Measurements from ENCODE around the gene ERN1.

ERN1 gene

GRCh38 chr17:63993368-63993985 is 136.5 kb downstream of the ERN1 start:
- Histone ChIP-seq H3K36me3 (ENCODE audit: insufficient read depth, low read length) (no peaks in the 10 kb centered on the region), H3K9me3 (ENCODE audit: insufficient read depth, low read length, severe bottlenecking) (no peaks in the 10 kb centered on the region), H4K20me1 (ENCODE audit: insufficient read depth, low read length) (no peaks in the 10 kb centered on the region), H3K9ac (ENCODE audit: low read depth, low read length) (no peak overlapping the region), H3K4me2 (ENCODE audit: insufficient read depth, low read length) (no peak overlapping the region), H2AFZ (ENCODE audit: low read depth, low read length) (no peak overlapping the region), H3K79me2 (ENCODE audit: insufficient read depth, low read length) (no peaks in the 10 kb centered on the region), H3K4me1 (ENCODE audit: insufficient read depth, low read length) (peaks cover 11% of the 10 kb centered on the region), H3K27ac (ENCODE audit: low read length) (no peak overlapping the region), H3K4me3 (ENCODE audit: low read depth in 1 of 2, low read length in 2 of 2) (no peak overlapping the region), H3K27me3 (ENCODE audit: insufficient read depth, low read length, poor library complexity) (peaks cover 3% of the 10 kb centered on the region)
- TF ChIP-seq CTCF (IDR thresholded peaks at IDR 0.05; ENCODE audit: borderline replicate concordance, extremely low read depth, low read length, poor library complexity, severe bottlenecking) (no peak), EZH2 (IDR thresholded peaks at IDR 0.05; ENCODE audit: borderline replicate concordance, low read depth, low read length, severe bottlenecking) (no peak)
- DNase-seq (no peak), ATAC-seq (ENCODE audit: insufficient read depth, low read depth) (no peak)

GRCh38 chr17:63991611-63992010 is 138.3 kb downstream of the ERN1 start:
- TF ChIP-seq CTCF (IDR thresholded peaks at IDR 0.05; ENCODE audit: borderline replicate concordance, extremely low read depth, low read length, poor library complexity, severe bottlenecking) (no peak), EZH2 (IDR thresholded peaks at IDR 0.05; ENCODE audit: borderline replicate concordance, low read depth, low read length, severe bottlenecking) (no peak)
- Histone ChIP-seq H3K4me2 (ENCODE audit: insufficient read depth, low read length) (no peak overlapping the region), H2AFZ (ENCODE audit: low read depth, low read length) (no peak overlapping the region), H3K79me2 (ENCODE audit: insufficient read depth, low read length) (no peaks in the 10 kb centered on the region), H3K27me3 (ENCODE audit: insufficient read depth, low read length, poor library complexity) (peaks cover 3% of the 10 kb centered on the region), H3K4me3 (ENCODE audit: low read depth in 1 of 2, low read length in 2 of 2) (no peak overlapping the region), H3K36me3 (ENCODE audit: insufficient read depth, low read length) (no peaks in the 10 kb centered on the region), H3K9ac (ENCODE audit: low read depth, low read length) (no peak overlapping the region), H4K20me1 (ENCODE audit: insufficient read depth, low read length) (no peaks in the 10 kb centered on the region), H3K4me1 (ENCODE audit: insufficient read depth, low read length) (no peaks in the 10 kb centered on the region), H3K9me3 (ENCODE audit: insufficient read depth, low read length, severe bottlenecking) (no peaks in the 10 kb centered on the region), H3K27ac (ENCODE audit: low read length) (no peak overlapping the region)
- DNase-seq (no peak), ATAC-seq (ENCODE audit: insufficient read depth, low read depth) (no peak)

GRCh38 chr17:63989622-63990345 is 140.2 kb downstream of the ERN1 start:
- H3K4me2 ChIP-seq (ENCODE audit: insufficient read depth, low read length) = no peak overlapping the region
- H3K79me2 ChIP-seq (ENCODE audit: insufficient read depth, low read length) = no peaks in the 10 kb centered on the region
- TF ChIP-seq CTCF (IDR thresholded peaks at IDR 0.05; ENCODE audit: borderline replicate concordance, extremely low read depth, low read length, poor library complexity, severe bottlenecking) = no peak
- TF ChIP-seq EZH2 (IDR thresholded peaks at IDR 0.05; ENCODE audit: borderline replicate concordance, low read depth, low read length, severe bottlenecking) = no peak
- ATAC-seq (ENCODE audit: insufficient read depth, low read depth) (peak; percentile 20; the same call in 1 of the 3 replicates), DNase-seq (no peak)
- no peak overlapping the region for H2AFZ ChIP-seq (ENCODE audit: low read depth, low read length)
- no peaks in the 10 kb centered on the region for H4K20me1 ChIP-seq (ENCODE audit: insufficient read depth, low read length)
- H3K9ac ChIP-seq (ENCODE audit: low read depth, low read length) = no peak overlapping the region
- no peaks in the 10 kb centered on the region for H3K4me1 ChIP-seq (ENCODE audit: insufficient read depth, low read length)
- no peak overlapping the region for H3K4me3 ChIP-seq (ENCODE audit: low read depth in 1 of 2, low read length in 2 of 2)
- peaks cover 3% of the 10 kb centered on the region for H3K27me3 ChIP-seq (ENCODE audit: insufficient read depth, low read length, poor library complexity)
- H3K27ac ChIP-seq (ENCODE audit: low read length) = no peak overlapping the region
- H3K36me3 ChIP-seq (ENCODE audit: insufficient read depth, low read length) = no peaks in the 10 kb centered on the region
- H3K9me3 ChIP-seq (ENCODE audit: insufficient read depth, low read length, severe bottlenecking) = no peaks in the 10 kb centered on the region

Measured in DND-41 (cell line).